Ishikawa (cell line): ENCODE measurements around the gene DMKN.

Experiments
- TEAD4 ChIP-seq: IDR thresholded peaks from 2 replicates; pipeline ENCODE4 v1.6.1; 2012
- TF ChIP-seq, protein P1 (sequence below): IDR thresholded peaks from 2 replicates; pipeline ENCODE4 v1.6.1; 2012; ENCODE audit warnings: low read depth, mild to moderate bottlenecking

DNA sequence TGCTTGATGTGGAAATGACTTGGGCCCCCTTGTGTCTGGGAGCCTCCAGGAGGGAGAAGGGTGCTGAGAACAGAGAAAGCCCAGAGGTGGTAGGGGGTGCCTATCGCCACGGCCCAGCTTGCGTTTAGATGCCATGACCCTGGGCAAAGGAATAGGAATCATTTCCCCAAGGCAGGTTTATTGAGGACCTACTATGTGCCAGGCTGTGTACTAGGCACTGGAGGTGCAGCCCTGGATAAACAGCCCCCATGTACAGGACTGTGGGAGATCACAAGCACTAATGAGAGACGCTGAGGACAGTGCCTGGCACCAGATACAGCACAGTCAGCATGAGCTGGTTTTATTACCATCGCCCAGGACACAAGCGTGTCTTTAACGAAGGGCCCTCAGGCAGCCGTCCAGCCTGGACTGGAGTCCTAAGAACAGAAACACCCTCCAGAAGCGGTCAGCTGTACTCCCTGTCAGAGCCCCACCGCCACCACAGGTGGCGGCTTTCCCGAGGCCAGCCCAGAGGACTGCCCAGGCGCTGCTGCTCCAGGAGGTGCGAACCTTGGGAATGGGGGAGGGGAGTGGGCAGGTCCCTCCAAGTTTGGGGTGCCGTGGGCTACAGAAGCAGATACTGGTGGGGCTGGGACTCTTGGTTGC, 36.6 kb upstream of the DMKN start:
- TF ChIP-seq, protein P1, sequence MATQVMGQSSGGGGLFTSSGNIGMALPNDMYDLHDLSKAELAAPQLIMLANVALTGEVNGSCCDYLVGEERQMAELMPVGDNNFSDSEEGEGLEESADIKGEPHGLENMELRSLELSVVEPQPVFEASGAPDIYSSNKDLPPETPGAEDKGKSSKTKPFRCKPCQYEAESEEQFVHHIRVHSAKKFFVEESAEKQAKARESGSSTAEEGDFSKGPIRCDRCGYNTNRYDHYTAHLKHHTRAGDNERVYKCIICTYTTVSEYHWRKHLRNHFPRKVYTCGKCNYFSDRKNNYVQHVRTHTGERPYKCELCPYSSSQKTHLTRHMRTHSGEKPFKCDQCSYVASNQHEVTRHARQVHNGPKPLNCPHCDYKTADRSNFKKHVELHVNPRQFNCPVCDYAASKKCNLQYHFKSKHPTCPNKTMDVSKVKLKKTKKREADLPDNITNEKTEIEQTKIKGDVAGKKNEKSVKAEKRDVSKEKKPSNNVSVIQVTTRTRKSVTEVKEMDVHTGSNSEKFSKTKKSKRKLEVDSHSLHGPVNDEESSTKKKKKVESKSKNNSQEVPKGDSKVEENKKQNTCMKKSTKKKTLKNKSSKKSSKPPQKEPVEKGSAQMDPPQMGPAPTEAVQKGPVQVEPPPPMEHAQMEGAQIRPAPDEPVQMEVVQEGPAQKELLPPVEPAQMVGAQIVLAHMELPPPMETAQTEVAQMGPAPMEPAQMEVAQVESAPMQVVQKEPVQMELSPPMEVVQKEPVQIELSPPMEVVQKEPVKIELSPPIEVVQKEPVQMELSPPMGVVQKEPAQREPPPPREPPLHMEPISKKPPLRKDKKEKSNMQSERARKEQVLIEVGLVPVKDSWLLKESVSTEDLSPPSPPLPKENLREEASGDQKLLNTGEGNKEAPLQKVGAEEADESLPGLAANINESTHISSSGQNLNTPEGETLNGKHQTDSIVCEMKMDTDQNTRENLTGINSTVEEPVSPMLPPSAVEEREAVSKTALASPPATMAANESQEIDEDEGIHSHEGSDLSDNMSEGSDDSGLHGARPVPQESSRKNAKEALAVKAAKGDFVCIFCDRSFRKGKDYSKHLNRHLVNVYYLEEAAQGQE: no peak
- TF ChIP-seq TEAD4: no peak
